Nephron progenitor cell (in vitro differentiated cells): ENCODE data around the gene EPS8.
A peak's percentile ranks its signal among the peaks of the same experiment; 100 is the strongest.

ENCODE experiments used
- DNase-seq: peaks from one replicate; pipeline ENCODE4 v3.0.0; 2021
- H3K27ac Mint-ChIP-seq: 2 replicates; pipeline ENCODE4 v1.8.0; 2021; ENCODE audit warnings: mild to moderate bottlenecking, moderate library complexity, mixed read lengths
- H3K27me3 Mint-ChIP-seq: 2 replicates; pipeline ENCODE4 v1.8.0; 2021; ENCODE audit warnings: mild to moderate bottlenecking, low read depth, mixed read lengths; ENCODE audit not compliant: poor library complexity
- H3K36me3 Mint-ChIP-seq: 2 replicates; pipeline ENCODE4 v1.8.0; 2021; ENCODE audit warnings: low read depth, mixed read lengths
- H3K4me1 Mint-ChIP-seq: 2 replicates; pipeline ENCODE4 v1.8.0; 2021; ENCODE audit warnings: mixed read lengths
- H3K4me3 Mint-ChIP-seq: 2 replicates; pipeline ENCODE4 v1.8.0; 2021; ENCODE audit warnings: mild to moderate bottlenecking, moderate library complexity, mixed read lengths
- H3K9me3 Mint-ChIP-seq: 2 replicates; pipeline ENCODE4 v1.8.0; 2021; ENCODE audit warnings: mild to moderate bottlenecking, moderate library complexity, mixed read lengths
- TF ChIP-seq, protein P1 (sequence below): fragments of 200-600 bp; sonication (generic); IDR thresholded peaks from 2 replicates; pipeline ENCODE4 v1.5.0; 2021; ENCODE audit warnings: antibody characterized with exemption

The EPS8 gene

DNA sequence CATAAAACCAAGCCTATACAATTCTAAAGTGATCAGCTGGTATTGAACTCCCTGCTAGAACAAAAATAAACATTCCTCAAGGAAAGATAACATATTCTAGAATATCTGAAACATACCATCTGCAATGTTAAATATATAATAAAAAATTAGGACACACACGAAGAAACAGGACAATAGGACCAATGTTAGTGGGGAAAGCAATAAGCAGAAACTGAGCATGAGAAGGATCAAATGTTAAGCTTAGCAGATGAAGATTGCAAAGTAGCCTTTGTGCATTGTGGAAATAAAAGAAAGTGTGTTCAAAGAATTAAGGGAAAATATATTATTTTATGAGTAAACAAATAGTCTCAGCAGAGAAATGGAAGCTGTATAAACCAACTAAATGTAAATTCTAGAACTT, 180.8 kb downstream of the EPS8 start:
- peaks cover 18% of the 10 kb centered on the region for H3K4me1 Mint-ChIP-seq
- no peak for DNase-seq
- peaks cover 2% of the 10 kb centered on the region for H3K27me3 Mint-ChIP-seq
- no peak overlapping the region for H3K4me3 Mint-ChIP-seq
- peaks cover 13% of the 10 kb centered on the region for H3K9me3 Mint-ChIP-seq
- no peak overlapping the region for H3K27ac Mint-ChIP-seq
- TF ChIP-seq, protein P1, sequence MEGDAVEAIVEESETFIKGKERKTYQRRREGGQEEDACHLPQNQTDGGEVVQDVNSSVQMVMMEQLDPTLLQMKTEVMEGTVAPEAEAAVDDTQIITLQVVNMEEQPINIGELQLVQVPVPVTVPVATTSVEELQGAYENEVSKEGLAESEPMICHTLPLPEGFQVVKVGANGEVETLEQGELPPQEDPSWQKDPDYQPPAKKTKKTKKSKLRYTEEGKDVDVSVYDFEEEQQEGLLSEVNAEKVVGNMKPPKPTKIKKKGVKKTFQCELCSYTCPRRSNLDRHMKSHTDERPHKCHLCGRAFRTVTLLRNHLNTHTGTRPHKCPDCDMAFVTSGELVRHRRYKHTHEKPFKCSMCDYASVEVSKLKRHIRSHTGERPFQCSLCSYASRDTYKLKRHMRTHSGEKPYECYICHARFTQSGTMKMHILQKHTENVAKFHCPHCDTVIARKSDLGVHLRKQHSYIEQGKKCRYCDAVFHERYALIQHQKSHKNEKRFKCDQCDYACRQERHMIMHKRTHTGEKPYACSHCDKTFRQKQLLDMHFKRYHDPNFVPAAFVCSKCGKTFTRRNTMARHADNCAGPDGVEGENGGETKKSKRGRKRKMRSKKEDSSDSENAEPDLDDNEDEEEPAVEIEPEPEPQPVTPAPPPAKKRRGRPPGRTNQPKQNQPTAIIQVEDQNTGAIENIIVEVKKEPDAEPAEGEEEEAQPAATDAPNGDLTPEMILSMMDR = no peak
- no peaks in the 10 kb centered on the region for H3K36me3 Mint-ChIP-seq

DNA sequence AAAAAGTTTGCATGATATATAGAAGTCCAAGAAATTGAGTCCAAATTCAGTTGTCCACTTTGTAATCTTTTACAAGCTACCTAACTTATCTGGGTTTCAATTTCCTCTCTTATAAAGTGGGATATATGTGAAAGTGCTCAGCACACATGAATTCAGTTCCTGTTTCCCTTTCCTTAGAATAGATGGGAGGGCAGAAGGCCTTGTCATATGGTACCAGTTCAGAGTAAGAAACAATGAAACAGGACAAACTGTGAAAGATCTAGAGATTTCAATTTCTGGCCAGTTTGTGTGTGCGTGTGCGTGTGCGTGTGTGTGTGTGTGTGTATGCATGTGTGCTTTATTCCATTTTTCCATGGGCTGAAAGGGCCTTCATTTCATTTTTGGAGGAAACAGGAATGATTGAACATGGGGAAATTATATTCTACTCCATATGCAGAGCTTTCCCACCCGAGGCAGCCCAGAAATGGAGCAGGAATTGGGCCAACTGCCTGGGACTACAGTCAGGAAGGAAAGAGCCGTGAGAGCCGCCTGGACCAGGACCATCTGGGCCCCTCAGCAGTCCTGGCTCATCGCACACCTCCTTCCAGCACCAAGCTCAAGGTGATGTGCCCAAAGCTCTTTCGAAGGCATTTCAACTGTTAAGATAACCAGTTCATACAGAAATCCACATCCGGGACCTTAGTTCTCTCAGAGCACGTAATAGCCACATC, 183.2 kb downstream of the EPS8 start:
- H3K4me1 Mint-ChIP-seq = peaks cover 29% of the 10 kb centered on the region
- TF ChIP-seq, protein P1 = no peak
- H3K27me3 Mint-ChIP-seq = peaks cover 2% of the 10 kb centered on the region
- H3K36me3 Mint-ChIP-seq = no peaks in the 10 kb centered on the region
- H3K27ac Mint-ChIP-seq = no peak overlapping the region
- no peak for DNase-seq
- H3K4me3 Mint-ChIP-seq = no peak overlapping the region
- no peaks in the 10 kb centered on the region for H3K9me3 Mint-ChIP-seq

DNA sequence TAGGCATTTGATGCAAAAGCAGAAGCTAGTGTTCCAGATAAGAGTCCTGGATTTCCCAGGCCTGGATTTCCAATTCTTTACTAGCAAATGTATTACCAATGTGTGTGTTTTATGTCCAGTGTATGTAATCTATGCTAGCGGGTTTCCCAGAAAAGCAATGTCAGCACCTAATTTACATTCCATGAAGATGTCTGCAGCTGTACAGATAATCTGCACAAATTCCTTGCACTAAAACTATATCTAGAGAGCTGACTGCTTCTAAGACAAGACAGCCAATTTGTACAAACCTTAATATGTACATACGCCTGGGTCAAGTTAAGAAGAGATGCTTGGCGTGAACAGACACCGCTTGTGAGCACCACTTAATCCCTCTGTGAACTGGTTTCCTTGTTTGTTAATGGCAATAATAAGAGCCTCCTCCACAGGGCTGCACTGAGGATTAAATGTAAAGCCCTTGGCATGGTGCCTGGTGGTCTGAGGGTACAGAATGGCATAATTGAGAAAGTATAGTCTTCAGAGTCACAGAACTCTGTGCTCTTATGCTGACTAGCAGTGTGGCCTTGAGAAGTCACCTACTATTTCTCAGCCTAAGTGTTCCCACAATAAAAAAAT, 185.6 kb downstream of the EPS8 start:
- Mint-ChIP-seq H3K9me3 (no peaks in the 10 kb centered on the region), H3K27me3 (peaks cover 2% of the 10 kb centered on the region), H3K4me1 (peaks cover 29% of the 10 kb centered on the region), H3K4me3 (no peak overlapping the region), H3K27ac (no peak overlapping the region), H3K36me3 (no peaks in the 10 kb centered on the region)
- TF ChIP-seq, protein P1 = no peak
- no peak for DNase-seq

DNA sequence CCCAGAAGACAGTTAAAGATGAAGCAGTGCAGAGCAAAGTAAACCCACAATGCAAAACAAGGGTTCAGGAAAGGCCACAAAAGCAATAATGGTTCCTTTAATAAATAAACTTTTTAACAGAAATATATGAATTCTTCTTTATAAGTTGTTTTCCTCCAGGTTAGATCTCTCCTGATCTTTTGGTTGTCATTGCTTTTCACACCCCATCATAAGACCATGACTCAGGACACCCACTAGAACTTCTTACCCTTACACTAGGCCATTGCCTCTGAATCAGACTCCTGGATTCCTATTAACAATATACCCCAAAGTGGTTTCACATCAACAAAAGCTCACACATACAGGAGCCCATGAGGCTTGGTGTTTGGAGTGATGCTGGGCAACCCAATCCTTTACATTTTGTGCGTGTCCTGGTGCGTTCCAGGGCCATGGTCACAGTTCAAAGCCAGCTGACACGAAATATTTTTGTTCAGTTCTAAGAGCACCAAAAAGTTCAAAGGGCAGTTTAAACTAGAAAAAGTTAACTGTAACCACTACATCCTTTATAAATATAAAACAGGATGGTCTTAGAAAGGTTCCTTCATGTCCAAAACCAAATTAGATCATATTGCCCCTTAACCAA, 187.0 kb downstream of the EPS8 start:
- H3K36me3 Mint-ChIP-seq = no peaks in the 10 kb centered on the region
- TF ChIP-seq, protein P1 = no peak
- H3K4me1 Mint-ChIP-seq = peaks cover 35% of the 10 kb centered on the region
- no peak overlapping the region for H3K27ac Mint-ChIP-seq
- H3K9me3 Mint-ChIP-seq = no peaks in the 10 kb centered on the region
- no peak for DNase-seq
- H3K4me3 Mint-ChIP-seq = no peak overlapping the region
- H3K27me3 Mint-ChIP-seq = no peaks in the 10 kb centered on the region

- TF ChIP-seq, protein P1 = no peak
- no peak for DNase-seq
- Mint-ChIP-seq H3K27ac (peak overlapping the region; percentile 60), H3K9me3 (no peaks in the 10 kb centered on the region), H3K4me1 (peaks cover 35% of the 10 kb centered on the region), H3K27me3 (no peaks in the 10 kb centered on the region), H3K36me3 (no peaks in the 10 kb centered on the region), H3K4me3 (no peak overlapping the region)
Observed at GRCh38 chr12:15601210-15601800, 187.9 kb downstream of the EPS8 start.
